HG03159 (cell line): ENCODE data around the gene GABRB2.

ENCODE experiments used
- ATAC-seq: cut with Tn5 transposase; IDR thresholded peaks from one replicate; pipeline ENCODE4 v1.9.1; 2021; ENCODE audit warnings: mild to moderate bottlenecking, moderate library complexity; ENCODE audit not compliant: unreplicated experiment

Gene GABRB2

DNA sequence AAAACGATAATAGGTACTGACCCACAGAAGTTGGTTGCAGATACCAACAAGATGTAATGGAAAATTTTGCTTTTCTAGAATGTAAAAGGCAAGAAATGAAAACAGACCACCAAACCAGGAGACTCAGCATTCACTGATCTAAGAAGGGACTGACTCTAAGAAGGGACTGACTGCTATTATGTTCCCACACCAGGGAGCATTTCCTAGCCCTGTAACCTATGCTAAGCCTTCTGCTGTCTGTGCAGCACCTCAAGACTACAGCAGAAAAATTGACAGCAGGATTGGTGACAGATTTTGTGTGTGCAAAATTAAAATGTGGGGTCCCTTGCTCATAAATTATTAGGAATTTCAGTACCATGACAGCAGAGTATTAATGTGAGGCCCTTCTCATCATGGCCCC lies 154.8 kb downstream of the GABRB2 start:
- no peak for ATAC-seq

DNA sequence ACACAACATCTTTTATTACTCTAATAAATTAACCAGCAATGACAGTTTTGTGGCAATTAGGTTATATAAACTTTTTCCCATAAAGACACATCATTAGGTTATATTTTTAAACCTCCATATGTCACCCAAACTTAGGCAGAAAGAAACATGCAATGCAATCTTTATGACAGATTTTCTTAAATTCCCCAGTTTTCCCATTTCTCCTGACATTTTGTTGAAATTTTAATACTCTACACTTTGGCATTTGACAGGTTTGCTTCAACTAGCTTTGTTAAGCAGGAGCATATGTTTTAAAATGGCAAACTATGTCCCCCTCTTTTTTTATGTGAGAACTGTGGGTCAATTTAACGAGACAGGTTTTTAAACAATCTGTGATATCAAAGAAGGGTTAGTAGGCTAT lies 155.5 kb downstream of the GABRB2 start:
- ATAC-seq, result no peak

DNA sequence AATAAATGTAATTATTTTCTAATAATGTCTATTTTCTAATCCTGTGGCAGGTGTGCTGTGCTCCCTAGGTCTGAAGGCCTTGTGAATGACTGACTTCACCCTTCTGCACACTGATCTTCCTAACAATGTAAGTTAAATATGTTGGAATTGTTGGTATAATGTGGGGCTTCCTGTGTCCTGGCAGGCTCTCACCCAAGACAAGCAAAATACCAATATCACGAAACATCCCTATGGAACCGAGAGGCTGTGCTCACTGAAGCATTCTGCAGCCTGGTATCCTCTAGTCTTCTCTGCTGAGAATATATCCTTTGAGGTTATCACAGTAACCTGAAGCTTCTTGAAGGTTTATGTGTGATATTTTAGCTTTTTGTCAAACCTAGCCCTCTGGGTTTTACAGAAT lies 159.4 kb downstream of the GABRB2 start:
- no peak for ATAC-seq

DNA sequence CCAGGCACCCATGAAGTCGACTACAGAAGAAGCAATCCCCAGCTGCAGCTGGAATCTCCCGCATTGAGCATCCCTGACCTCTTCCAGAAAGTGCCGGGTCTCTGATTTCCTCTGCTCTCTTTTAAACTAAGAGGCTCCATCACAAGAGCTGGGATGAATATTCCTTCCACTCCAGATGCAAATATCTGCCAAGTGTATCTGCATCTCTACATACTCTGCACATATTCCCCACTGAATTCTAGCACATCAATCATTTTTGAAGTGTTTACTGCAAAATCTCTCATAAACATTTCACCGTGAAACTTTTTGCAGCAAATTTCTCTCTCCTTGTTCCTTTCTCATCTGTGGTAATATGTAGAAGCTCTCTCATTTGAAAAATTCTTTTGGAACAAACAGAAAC lies 161.5 kb downstream of the GABRB2 start:
- ATAC-seq, result no peak

GRCh38 chr5:161382685-161383084 lies 163.8 kb downstream of the GABRB2 start:
- no peak for ATAC-seq

- ATAC-seq, result no peak
Observed at GRCh38 chr5:161380486-161380885, 166.0 kb downstream of the GABRB2 start.

GRCh38 chr5:161378701-161379100 lies 167.8 kb downstream of the GABRB2 start:
- no peak for ATAC-seq

- ATAC-seq, result no peak
Observed at GRCh38 chr5:161376034-161376433, 170.5 kb downstream of the GABRB2 start.

GRCh38 chr5:161373345-161373707 lies 173.2 kb downstream of the GABRB2 start:
- ATAC-seq, result peak; percentile 17

DNA sequence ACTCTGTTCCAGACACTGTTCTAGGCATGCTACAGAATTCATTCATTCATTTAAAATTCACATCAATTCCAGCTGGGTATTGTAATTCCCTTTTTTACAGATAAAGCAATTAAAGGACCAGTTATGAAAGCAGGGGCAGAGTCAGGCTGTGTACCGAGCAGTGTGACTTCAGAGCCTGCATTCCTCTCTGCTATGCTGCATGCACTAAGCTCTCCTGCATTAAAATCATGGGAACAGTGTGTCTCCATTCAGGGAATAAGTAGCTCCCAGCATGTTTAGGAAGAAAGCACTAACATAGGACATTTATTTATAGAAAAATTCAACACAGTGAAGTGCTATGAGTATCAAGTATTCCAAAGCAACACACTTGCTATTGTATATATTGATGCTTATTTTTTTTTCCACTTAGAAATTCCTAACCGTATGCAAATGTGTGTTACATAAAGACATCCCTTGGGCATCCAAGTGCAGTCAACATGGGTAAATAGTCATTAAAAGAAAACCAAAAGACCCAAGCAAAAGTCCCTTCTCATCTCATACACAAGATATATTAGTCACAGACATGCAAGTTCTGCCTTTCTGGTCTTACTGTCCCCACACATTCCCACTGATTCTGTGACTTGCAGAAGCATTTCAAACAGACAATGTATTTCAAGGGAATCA lies 173.7 kb downstream of the GABRB2 start:
- ATAC-seq, result peak; percentile 54

DNA sequence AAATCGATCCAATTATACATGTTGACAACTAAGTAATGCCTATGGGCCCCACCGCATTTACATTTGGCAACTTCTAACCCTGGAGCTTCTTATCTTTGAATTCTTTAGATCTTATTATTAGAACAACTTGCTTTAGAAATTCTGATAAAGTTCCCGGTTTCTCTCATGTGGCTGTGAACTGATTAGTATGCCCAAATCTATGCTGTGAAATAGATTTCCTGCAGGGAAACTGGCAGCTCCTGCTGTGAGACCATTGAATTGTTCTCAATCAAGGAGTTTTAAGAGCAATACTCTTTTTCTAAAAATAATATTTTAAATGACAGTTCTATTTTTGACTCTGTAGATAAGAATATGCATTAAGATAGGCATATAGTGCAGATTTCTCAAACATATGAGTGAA lies 177.5 kb downstream of the GABRB2 start:
- ATAC-seq, result no peak

- no peak for ATAC-seq
Observed at GRCh38 chr5:161358446-161358845, 188.1 kb downstream of the GABRB2 start.

- no peak for ATAC-seq
Observed at GRCh38 chr5:161344234-161344633, 202.3 kb downstream of the GABRB2 start.

- no peak for ATAC-seq
Observed at GRCh38 chr5:161342886-161343285, 203.6 kb downstream of the GABRB2 start.

DNA sequence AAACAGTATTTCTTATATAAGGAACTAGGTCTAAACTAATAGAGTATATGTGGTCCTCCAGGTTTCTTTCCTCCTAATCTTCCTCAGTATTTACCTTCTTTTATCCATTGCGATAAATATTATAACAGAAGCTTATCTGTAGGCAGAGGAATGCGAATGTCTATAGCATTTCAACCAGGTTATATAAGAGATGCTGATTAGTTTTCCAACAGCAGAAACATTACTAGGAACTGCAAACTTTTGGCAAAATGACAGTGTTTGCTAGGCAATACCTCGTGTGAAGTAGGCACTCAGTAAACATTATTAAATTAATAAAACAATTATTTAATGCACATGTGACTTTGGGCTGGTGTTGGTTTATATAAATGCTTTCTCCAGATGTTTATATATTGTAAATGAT lies 206.5 kb downstream of the GABRB2 start:
- ATAC-seq, result no peak

DNA sequence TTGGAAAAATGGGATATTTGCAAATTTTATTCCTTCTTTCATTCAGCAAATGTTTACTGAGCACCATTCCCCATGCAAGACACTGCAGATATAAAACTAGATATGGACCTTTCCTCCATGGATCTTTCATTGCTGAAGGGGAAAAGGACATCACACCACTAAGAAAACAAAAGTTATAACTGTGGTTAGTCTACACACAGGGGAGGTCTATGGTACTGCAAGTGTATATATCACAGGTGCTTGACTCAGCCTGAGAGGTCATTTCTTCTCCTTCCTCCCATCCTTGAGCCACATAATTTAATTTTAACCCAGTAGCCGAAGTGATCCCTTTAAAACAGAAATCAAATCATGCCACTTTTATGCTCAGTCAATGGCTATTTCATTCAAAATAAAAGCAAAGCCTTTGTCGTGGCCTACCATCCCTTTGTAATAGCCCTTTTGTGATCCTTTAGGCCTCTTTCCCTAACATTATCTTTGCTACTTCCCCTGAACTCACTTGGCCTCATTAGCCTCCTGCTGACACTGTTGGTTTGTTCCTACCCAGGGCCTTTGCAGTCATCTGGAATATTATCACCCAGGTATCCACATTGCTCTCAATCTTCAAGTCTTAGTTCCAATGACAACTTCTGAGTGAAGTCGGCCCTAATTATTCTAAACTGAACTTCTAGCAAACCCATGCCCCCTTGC lies 213.2 kb downstream of the GABRB2 start:
- no peak for ATAC-seq

- ATAC-seq, result no peak
Observed at GRCh38 chr5:161332343-161332742, 214.2 kb downstream of the GABRB2 start.

DNA sequence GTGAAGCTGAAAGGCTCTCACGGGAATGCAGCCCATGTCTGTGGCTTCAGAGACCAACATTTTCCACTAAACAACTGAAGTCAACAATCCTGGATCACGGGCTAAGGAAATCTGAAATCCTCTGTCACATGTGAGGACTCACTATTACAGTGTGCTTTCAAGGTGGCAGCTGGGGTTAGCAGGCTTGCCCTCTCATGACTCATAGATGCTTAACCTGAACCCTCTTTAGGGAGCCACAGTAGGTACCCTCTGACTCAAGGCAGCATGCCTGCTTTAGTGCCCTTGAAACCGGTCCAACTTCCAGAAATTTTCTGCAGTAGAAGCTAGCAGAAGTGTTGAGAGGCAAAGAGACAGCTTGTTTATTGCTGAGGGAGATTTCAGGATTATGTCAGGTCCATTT lies 232.5 kb downstream of the GABRB2 start:
- ATAC-seq, result no peak

GRCh38 chr5:161312882-161313281 lies 233.6 kb downstream of the GABRB2 start:
- ATAC-seq, result no peak

- peak; percentile 53 for ATAC-seq
Observed at GRCh38 chr5:161311965-161312364, 234.6 kb downstream of the GABRB2 start.

GRCh38 chr5:161311146-161311708 lies 235.3 kb downstream of the GABRB2 start:
- peak; percentile 94 for ATAC-seq

DNA sequence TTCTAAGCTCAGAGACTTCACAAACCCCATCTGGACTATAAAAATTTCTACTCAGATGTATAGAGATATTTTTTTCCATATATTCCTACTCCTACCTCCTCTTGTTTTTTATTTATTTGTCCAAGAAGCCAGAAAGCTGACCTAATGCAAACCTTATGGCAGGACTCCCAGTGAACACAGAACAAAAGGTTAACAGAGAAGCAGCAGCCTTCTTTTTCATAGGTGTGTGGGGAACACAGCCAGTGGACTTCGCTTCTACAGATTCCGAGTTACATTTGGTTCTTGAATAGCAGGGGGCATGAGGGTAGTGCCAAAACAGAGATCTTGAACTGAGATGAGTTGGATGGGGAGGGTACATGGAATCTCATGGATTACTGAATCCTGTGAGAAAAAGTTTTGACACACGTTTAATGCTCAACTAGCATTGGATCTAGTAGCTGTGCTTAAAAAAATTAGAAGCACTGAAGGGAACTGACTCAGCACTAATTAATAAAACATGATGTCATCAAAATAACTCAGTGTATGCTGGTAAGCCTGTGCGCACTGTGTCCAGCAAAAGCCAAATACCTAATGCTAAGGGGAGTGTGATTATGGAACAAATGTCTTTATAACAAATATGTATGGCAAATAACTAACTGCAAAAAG lies 240.1 kb downstream of the GABRB2 start:
- no peak for ATAC-seq
